Stimulated activated CD8-positive, alpha-beta memory T cell treated with anti-CD3 and anti-CD28 coated beads, Interleukin-4, amount 100 ng/mL, for 48 hours (primary cell): ENCODE measurements around the gene KRTAP9-7.

Experiments
- DNase-seq: peaks from one replicate; pipeline ENCODE4 v3.0.0-alpha.2; 2020

The KRTAP9-7 gene

DNA sequence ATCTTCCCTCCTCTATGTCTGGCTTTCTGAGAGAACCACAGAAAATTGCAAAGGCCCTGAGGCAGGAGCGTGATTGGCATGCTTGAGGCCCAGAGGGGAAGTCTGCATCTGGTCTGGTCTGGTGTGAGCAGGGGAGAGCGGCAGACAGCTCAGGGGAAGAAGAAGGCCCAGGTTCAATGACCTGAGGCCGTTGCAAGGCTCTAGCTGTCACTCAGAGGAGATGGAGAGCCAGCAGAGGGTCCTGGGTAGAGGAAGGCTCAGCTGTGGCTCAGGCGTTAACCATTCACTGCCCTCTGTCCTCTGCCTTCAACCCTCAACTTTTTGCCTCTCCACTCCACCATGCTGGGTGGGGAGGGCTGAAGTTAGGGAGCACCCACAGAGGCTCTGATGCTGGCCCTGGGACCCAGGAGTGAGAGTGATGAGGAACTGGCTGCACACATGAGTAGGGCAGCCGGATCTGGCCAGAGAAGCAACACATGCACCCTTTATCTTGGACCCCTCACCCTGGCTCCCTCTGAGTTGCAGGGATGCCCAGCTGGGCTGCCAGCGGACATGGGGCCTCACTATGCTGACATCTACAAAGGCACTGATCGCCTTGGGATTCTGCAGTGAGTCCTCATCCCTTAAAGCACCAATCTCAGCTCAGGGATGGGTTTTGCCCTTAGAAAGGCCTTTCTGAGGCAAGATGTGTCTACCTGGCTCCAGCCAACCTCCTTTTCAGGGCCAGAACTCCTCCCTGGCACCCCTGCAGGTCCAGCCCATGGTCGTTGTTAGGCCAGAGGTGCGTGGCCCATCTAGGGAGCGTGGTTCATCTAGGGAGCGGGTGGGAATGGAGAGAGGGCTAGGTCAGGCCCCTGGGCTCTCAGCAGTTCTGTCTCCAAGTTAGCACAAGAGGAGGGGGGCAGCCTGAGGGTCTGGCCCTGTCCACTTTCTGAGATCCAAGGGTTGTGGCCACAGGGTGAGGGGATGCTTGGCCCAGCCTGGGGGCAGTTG lies 47.7 kb downstream of the KRTAP9-7 start:
- no peak for DNase-seq

DNA sequence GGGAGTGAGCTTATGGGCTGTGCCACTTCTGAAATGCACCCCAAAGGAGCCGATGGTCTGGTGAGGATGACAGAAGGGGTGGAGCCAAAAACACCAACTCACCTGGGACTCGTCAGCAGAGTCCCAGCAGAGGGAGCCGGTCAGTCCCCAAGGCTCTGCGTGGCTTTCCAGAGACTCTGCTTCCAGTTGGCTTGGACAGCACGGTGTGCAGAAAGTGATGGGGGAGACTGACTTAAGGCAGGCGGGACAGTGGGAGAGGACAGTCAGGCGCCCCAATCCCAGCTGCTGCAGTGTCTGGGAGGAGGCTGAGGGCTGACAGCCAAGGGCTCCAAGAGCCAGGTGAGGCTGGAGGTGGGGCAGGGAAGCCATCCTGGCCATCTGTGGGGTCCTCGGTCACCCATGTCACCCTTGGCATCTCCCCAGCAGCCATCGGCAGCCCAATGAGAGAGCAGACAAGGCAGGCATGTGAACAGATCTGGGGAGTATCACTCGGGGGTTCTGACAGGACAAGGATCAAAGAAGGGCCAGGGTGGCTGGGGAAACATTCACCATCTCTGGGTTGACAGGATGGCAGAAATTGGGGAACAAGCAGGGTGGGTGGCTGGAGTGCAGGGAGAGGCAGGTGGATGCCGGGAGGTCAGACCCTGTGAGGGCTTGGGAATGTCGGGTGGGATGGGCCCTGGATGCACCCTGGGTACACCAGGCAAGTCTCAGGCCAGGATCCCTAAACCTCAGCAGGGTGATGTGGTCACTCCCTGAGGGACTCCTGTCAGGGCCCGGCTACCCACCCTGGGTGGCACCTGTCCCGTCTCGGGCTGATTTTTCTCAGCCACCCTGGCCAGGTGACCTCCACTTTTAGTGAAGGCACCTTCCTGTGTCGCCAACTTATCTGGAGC lies 48.9 kb downstream of the KRTAP9-7 start:
- DNase-seq, result no peak

DNA sequence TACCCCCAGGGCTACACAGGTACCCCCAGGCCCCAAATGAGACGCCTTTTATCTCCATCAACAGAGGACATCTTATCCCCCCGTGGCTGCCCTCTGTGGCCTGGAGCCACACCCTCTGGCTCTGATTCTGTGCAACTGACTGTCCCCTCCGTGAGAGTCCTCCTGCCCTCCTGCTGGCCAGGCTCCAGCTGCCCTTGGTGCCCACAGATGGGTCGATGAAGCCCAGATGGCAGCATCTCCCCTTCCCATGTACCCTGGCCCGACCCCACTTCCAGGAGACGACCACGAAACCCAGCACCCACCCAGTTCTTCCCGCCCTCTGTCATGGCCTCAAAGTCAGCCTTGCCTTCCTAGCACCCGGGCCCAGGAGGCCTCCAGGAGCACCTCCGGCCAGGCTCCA lies 49.6 kb downstream of the KRTAP9-7 start:
- no peak for DNase-seq

- DNase-seq, result no peak
Measured at GRCh38 chr17:41325611-41326010, 50.1 kb downstream of the KRTAP9-7 start.
